Activated T-cell treated with anti-CD3 and anti-CD28 coated beads, Interleukin-2, amount 50 U/mL, for 1 hour (primary cell): Measurements from ENCODE around the gene COX17.
A peak's percentile ranks its signal among the peaks of the same experiment; 100 is the strongest.
"Not testable (repeated sequence)": the region's sequence is repeated elsewhere in the genome, so short reads cannot be mapped to it uniquely, and the experiment has no call there.

Experiments used
- DNase-seq: peaks from one replicate; pipeline ENCODE4 v3.0.0-alpha.2; 2020

Gene COX17, protein sequence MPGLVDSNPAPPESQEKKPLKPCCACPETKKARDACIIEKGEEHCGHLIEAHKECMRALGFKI

GRCh38 chr3:119676771-119677640 is at the start of gene COX17:
COX17 (minus strand) TSS chr3:119677406; CDS start chr3:119677310, 96 bp downstream.
- DNase-seq: peak; percentile 91

DNA sequence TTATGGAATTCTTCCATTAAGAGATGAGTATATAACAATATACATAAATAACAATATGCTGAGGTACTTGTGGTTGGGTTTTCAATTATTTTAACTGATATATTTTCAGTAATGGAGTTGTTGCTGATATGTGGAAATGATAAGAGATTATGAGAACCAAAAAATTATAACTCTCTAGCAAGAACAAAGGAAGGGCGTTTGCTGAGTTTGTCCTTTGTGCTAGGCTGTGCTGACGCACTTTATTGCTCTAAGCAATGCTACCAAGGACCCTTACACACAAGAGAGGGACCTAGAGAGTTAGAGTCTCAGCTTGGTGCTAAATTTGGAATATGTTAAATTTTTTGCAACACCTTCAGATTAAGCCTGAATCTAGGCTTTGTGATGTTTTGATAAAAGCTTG is 49.7 kb upstream of the COX17 start:
- DNase-seq: no peak

GRCh38 chr3:119723022-119723421 is 45.8 kb upstream of the COX17 start:
- no peak for DNase-seq

DNA sequence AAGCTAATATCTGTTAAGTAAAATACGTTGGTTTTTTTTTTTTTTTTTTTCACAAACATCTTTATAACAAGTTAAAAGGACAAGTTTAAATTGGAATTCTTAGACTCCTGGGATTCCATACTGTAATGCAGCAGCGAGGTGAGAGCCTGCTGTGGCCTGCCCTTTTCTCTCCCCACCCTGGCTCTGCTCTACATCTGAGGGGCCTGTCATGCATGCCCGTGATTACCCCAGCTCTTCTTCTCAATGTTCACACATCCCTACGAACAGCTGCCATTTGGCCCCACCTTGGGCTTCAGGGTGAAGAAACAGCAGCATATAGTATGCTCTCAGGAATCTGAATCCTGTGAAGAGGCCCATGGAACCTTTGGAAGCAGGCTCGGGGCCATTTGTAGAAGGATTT is 40.3 kb upstream of the COX17 start:
- no peak for DNase-seq

- no peak for DNase-seq
Observed at GRCh38 chr3:119716998-119717397, 39.8 kb upstream of the COX17 start.

GRCh38 chr3:119715105-119715504 is 37.9 kb upstream of the COX17 start:
- DNase-seq: no peak

- DNase-seq: no peak
Observed at GRCh38 chr3:119703820-119704531, 26.8 kb upstream of the COX17 start.

GRCh38 chr3:119702530-119703527 is 25.6 kb upstream of the COX17 start, which contains the start of gene CFAP91:
CFAP91 (plus strand) TSS chr3:119703022; CDS start chr3:119703099, 77 bp downstream.
- peak; percentile 80 for DNase-seq

- DNase-seq: no peak
Observed at GRCh38 chr3:119700920-119701734, 23.9 kb upstream of the COX17 start.

DNA sequence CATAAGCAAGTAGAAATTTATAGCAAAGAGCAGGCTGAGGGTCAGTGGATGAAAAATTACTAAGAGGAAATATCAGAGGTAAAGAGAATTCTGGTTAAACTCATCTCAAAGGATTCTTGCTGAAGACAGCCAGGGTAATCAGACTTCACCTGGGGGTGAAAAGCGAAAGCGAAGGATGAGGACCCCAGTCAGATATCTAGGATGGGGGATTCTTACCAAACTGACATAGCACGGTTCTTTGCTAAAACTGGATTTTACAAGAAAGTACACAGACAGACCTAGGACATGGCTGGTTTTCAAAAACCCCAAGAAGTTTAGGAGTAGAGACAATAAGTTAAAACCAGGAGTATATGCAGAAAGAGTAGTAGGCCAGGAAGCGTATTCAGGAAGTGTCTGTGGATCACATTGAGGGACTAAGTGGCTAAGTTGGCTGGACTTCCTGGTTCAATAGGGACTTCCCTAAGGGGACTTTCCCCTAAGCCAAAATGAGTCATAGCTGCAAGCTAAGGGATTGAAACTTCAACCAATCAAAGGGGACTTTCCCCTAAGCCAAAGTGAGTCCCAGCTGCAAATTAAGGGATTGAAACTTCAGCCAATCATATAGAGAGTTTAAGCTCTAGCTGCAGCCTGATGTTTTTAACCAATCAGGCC is 23.2 kb upstream of the COX17 start:
- DNase-seq: no peak

DNA sequence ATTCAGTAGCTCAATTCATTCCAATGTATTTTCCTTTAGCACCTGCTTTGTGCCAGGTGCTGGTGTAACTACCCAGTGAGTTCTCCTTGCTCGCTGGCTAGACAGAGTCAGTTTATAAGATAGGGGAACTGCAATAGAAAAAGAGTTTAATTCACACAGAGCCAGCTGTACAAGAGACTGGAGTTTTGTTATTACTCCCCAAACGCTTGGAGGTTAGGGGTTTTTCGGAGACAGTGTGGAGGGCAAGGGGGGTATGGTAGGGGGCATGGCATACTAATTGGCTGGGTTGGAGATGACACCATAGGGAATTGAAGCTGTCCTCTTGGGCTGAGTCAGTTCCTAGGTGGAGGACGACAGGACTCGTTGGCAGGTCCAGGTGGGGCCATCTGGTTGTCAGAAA is 20.2 kb upstream of the COX17 start:
- DNase-seq: no peak

- DNase-seq: no peak
Observed at GRCh38 chr3:119695480-119695879, 18.3 kb upstream of the COX17 start.

- no peak for DNase-seq
Observed at GRCh38 chr3:119690043-119690656, 12.9 kb upstream of the COX17 start.

DNA sequence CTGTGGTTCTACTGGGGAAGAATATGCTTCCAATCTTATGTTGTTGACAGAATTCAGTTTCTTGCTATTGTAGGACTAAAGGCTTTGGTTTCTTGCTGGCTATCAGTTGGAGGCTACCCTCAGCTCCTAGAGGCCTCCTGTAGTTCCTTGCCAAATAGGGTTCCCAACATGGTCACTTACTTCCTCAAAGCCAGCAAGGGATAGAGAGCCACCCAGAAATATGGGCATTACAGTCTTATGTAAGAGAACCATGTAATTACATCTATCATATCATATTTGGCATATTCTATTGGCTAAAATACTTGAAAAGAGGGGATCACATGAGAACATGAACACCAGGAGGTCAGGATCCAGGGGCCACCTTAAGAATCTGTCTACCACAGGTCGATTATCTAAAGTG is 6.2 kb upstream of the COX17 start:
- no peak for DNase-seq

- no peak for DNase-seq
Observed at GRCh38 chr3:119681279-119681678, 4.1 kb upstream of the COX17 start.

GRCh38 chr3:119679874-119680273 is 2.7 kb upstream of the COX17 start:
- no peak for DNase-seq

GRCh38 chr3:119678209-119678608 is 1.0 kb upstream of the COX17 start:
- DNase-seq: not testable (repeated sequence)

GRCh38 chr3:119677641-119677934 is 382 bp upstream of the COX17 start:
- no peak for DNase-seq

DNA sequence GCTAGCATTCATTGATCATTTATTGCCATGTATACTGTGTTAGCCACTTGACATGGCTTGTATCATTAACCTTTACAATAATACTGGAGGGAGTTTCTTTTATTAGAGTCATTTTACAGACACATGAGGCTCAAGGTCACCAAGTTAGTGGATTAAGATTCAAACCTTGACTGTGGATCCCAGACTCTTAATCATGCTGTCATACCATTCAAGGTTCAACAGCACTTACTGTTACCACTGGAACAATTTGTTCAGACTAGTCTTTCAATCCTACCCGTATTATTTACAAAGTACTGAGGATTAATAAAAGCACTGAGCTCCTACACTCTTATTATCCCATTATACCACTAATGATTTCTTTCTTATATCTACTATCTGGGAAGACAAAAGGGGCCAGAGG is 1.2 kb downstream of the COX17 start:
- no peak for DNase-seq

- no peak for DNase-seq
Observed at GRCh38 chr3:119675188-119675874, 1.9 kb downstream of the COX17 start.
